Transverse colon (tissue), 4 donors: ENCODE results near the gene ROMO1.

ENCODE experiments used
- CTCF ChIP-seq, 5 experiments: fragments of 200-600 bp in 3 of 5; fragments of 450-650 bp in 2 of 5; sonication (generic) in 3 of 5; IDR thresholded peaks; 1 replicate in 2 of 5; 2 replicates in 3 of 5; pipeline ENCODE4 v1.5.1; 2016 to 2017; ENCODE audit warnings: antibody characterized with exemption in 5 of 5, inconsistent platforms in 3 of 5, mild to moderate bottlenecking in 2 of 5, moderate library complexity in 1 of 5
- EP300 ChIP-seq: sonication (generic); formaldehyde crosslinking; IDR thresholded peaks from one replicate; pipeline ENCODE4 v1.6.1; 2017; ENCODE audit warnings: antibody characterized with exemption, low read depth
- POLR2A ChIP-seq: fragments of 450-650 bp; IDR thresholded peaks from one replicate; pipeline ENCODE4 v1.6.1; 2016; ENCODE audit warnings: antibody characterized with exemption, mild to moderate bottlenecking, moderate library complexity
- POLR2AphosphoS5 ChIP-seq, 3 donors: sonication (generic); formaldehyde crosslinking; IDR thresholded peaks; one replicate each; pipeline ENCODE4 v1.6.1; 2016; ENCODE audit warnings: antibody characterized with exemption in 3 of 3

GRCh38 chr20:35702824-35703695 is 3.9 kb downstream of the ROMO1 start:
- no peak for TF ChIP-seq CTCF (IDR thresholded peaks at IDR 0.05)
- no peak for TF ChIP-seq EP300
- TF ChIP-seq POLR2AphosphoS5 (IDR thresholded peaks at IDR 0.05) = no peak
- no peak for TF ChIP-seq POLR2A
